ENCODE data around the gene SNX13. TPM values are rescaled to one million over a fixed set of nuclear protein-coding genes. Genes with fewer than 3 reads are reported as not detected.

The SNX13 gene
- total and polyA plus RNA-seq, 9 of the 15 experiments (the other 6 are each of a cell fraction or from before 2014, with no cell fraction given) = 5.6 to 33.2 (median 25.4) TPM

GRCh38 chr7:17940302-17940883 lies at the start of gene SNX13 (continued):
- no peak for TF ChIP-seq ZNF449 (CRISPR knock-in tag; IDR thresholded peaks at IDR 0.05)
- no peak for TF ChIP-seq SLC30A9 (CRISPR knock-in tag; IDR thresholded peaks at IDR 0.05)
- TF ChIP-seq GATAD2B (IDR thresholded peaks at IDR 0.05; ENCODE audit: borderline replicate concordance) = no peak
- TF ChIP-seq SMARCB1 (IDR thresholded peaks at IDR 0.05; ENCODE audit: insufficient read length, low read depth) = no peak
- TF ChIP-seq ARHGAP35 (IDR thresholded peaks at IDR 0.05; ENCODE audit: partially characterized antibody) = no peak
- no peak for TF ChIP-seq TRIM25 (IDR thresholded peaks at IDR 0.05; ENCODE audit: borderline replicate concordance)
- TF ChIP-seq NFE2 (IDR thresholded peaks at IDR 0.05; ENCODE audit: low read depth) = no peak
- TF ChIP-seq CBX3 (IDR thresholded peaks at IDR 0.05; ENCODE audit: borderline replicate concordance in 1 of 2, low read length in 2 of 2) = no peak
- no peak for TF ChIP-seq ZNF121 (CRISPR knock-in tag; conservative IDR thresholded peaks at IDR 0.05)
- TF ChIP-seq FUS (optimal IDR thresholded peaks at IDR 0.05; ENCODE audit: low read depth, low read length) = peak; percentile 41
- no peak for TF ChIP-seq KAT2B (IDR thresholded peaks at IDR 0.05; ENCODE audit: low read depth, low read length)
- no peak for TF ChIP-seq DACH1 (IDR thresholded peaks at IDR 0.05; ENCODE audit: partially characterized antibody)
- TF ChIP-seq ZBTB40 (IDR thresholded peaks at IDR 0.05) = no peak
- TF ChIP-seq ZBTB40 (CRISPR knock-in tag; IDR thresholded peaks at IDR 0.05) = no peak
- TF ChIP-seq MXI1 (IDR thresholded peaks at IDR 0.05; ENCODE audit: low read depth, low read length) = no peak

Measured in K562 (cell line).